Fibroblast of skin of left quadriceps (primary cell): ENCODE data around the gene FRMD4A.
"Not testable (repeated sequence)": the region's sequence is repeated elsewhere in the genome, so short reads cannot be mapped to it uniquely, and the experiment has no call there.

ENCODE experiments used
- DNase-seq, 2 experiments: peaks; one replicate each; pipeline ENCODE4 v3.0.0-alpha.2; 2013; ENCODE audit warnings: low read depth in 2 of 2

The FRMD4A gene

GRCh38 chr10:13950543-13950939 lies 380.2 kb downstream of the FRMD4A start:
- DNase-seq, result no peak

- DNase-seq, result peak; percentile 91
These were observed 380.7 kb downstream of the FRMD4A start for GRCh38 chr10:13949844-13950542.

- no peak for DNase-seq
These were observed 384.6 kb downstream of the FRMD4A start for GRCh38 chr10:13946209-13946460.

GRCh38 chr10:13945390-13946208 lies 385.1 kb downstream of the FRMD4A start:
- DNase-seq, result no peak

- no peak for DNase-seq
These were observed 385.9 kb downstream of the FRMD4A start for GRCh38 chr10:13944823-13945222.

GRCh38 chr10:13943735-13944398 lies 386.9 kb downstream of the FRMD4A start:
- DNase-seq, result no peak

- no peak for DNase-seq
These were observed 388.7 kb downstream of the FRMD4A start for GRCh38 chr10:13942035-13942434.

- DNase-seq, result peak; percentile 51 to 54
These were observed 391.3 kb downstream of the FRMD4A start for GRCh38 chr10:13939391-13939790.

- DNase-seq, result peak in 1 of 2 experiments; percentile 20
These were observed 391.8 kb downstream of the FRMD4A start for GRCh38 chr10:13938950-13939349.

GRCh38 chr10:13936826-13937225 lies 393.9 kb downstream of the FRMD4A start:
- DNase-seq, result no peak

- no peak for DNase-seq
These were observed 400.6 kb downstream of the FRMD4A start for GRCh38 chr10:13930120-13930519.

- no peak for DNase-seq
These were observed 402.3 kb downstream of the FRMD4A start for GRCh38 chr10:13928451-13928850.

- no peak for DNase-seq
These were observed 404.5 kb downstream of the FRMD4A start for GRCh38 chr10:13925971-13926780.

GRCh38 chr10:13924040-13924725 lies 406.5 kb downstream of the FRMD4A start:
- peak; percentile 49 to 53 for DNase-seq

- peak; percentile 12 to 15 for DNase-seq
These were observed 408.1 kb downstream of the FRMD4A start for GRCh38 chr10:13922586-13922985.

- no peak for DNase-seq
These were observed 408.8 kb downstream of the FRMD4A start for GRCh38 chr10:13921941-13922340.

GRCh38 chr10:13921131-13921530 lies 409.6 kb downstream of the FRMD4A start:
- DNase-seq, result not testable (repeated sequence)

GRCh38 chr10:13920465-13920864 lies 410.3 kb downstream of the FRMD4A start:
- DNase-seq, result no peak

- no peak for DNase-seq
These were observed 410.7 kb downstream of the FRMD4A start for GRCh38 chr10:13920031-13920430.

GRCh38 chr10:13917791-13918190 lies 412.9 kb downstream of the FRMD4A start:
- no peak for DNase-seq

- DNase-seq, result no peak
These were observed 414.3 kb downstream of the FRMD4A start for GRCh38 chr10:13916384-13916947.
